NCI-H2029 treated with DMSO at 0.1 percent for 48 hours (cell line): ENCODE results near the gene HOXA1.

Experiments used
- DNase-seq: peaks from one replicate; lab custom pipeline; 2025; lab: John Stamatoyannopoulos, UW

The HOXA1 gene

DNA sequence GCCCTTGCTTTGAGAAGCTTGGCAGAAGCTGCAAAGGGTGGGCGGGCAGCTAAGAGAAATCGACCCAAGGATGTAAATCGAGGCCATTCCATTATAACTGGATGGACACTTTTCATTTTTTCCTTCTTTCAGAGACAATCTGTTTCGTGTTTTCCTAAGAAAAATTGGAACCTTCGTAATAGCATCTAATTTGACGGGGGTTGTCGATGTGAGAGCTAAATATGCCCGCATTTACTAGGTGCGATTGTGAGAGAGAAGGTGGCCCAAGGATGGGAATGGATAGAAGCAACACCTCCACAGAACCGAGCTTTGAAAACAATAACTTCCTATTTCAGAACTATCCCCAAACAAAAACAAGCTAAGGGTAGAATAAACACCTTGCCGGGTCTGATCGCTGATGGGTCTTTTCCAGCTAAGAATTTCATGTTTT lies 35.6 kb upstream of the HOXA1 start:
- no peak for DNase-seq

DNA sequence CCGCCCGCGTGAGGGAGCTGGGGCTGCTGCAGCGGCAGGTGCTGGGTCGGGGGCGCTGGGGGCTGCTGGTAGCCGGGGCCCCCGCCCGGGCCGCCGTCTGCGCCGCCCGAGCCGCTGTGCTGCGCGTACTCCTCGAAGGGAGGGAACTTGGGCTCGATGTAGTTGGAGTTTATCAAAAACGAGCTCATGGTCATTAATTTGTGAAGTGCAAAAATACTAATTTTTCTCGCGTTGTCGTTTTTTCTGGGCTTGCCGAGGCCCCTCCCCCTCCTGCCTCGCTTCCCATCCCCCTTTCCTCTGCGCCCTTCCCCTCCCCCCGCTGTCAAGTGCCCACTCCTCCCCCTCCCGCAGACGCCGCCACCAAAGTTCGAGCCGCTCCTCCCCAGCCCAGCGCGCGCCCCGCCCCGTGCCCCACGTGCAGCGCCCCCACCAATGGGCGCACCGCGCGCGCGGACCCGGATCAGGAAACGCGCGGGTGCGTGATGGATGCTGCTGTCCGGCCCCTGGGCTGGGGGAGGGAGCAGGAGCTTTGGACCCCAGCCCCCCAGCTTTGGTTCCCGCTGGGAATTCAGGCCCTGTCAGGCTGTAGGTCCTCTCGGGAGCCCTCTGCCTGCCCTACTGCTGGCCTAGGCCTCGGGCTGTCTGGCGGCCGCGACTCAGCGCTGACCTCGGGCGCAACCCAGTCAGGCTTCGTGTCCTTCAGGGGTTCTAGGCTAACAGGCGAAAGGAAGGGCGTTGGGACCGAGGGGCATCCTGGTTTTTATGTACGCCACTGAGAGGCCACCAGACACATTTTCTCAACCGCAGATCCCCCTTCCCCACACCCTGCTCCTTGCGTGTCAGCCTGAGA lies 35.0 kb upstream of the HOXA1 start, which contains the start of gene HOXA4:
Gene HOXA4 (minus strand): TSS at position 218 of the 850 bp plus-strand sequence. CDS start 24 bp downstream, at position 194.
- DNase-seq, result no peak

DNA sequence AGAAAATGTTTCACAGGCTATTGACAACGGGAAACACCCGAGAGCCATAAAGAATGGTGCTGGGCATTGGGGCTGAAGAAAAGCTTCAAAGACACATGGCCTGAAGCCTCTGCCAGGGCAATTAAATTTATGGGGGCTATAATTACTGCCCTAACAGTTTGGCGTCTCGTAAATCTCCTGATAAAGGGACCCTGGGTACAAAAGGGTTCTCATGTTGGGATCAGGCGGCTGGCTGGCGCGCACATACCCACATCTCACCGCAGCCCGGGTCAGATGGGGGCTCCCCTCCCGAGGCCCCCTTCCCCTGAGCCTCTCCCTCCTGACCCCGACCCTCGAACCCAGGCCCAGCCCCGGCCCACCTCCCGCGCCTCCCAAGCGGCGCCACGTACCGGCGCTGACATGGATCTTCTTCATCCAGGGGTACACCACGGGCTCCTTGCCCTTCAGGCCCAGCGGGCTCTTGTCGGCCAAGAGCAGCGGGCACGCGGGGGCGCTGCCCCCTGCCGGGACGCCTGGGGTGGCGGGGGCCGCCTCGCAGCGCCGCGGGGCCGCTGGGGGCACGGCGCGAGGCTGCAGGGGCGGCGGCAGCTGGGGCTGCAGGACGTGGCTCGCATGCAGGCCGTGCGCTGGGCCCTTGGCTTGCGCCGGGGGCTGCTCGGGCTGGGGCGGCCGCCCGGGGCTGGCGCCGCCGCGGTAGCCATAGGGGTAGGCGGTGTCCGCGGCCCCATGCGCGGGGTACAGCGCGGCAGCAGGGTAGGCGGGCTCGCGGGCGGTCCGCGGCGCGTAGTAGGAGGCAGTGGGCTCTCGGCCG lies 34.1 kb upstream of the HOXA1 start:
- DNase-seq, result no peak

DNA sequence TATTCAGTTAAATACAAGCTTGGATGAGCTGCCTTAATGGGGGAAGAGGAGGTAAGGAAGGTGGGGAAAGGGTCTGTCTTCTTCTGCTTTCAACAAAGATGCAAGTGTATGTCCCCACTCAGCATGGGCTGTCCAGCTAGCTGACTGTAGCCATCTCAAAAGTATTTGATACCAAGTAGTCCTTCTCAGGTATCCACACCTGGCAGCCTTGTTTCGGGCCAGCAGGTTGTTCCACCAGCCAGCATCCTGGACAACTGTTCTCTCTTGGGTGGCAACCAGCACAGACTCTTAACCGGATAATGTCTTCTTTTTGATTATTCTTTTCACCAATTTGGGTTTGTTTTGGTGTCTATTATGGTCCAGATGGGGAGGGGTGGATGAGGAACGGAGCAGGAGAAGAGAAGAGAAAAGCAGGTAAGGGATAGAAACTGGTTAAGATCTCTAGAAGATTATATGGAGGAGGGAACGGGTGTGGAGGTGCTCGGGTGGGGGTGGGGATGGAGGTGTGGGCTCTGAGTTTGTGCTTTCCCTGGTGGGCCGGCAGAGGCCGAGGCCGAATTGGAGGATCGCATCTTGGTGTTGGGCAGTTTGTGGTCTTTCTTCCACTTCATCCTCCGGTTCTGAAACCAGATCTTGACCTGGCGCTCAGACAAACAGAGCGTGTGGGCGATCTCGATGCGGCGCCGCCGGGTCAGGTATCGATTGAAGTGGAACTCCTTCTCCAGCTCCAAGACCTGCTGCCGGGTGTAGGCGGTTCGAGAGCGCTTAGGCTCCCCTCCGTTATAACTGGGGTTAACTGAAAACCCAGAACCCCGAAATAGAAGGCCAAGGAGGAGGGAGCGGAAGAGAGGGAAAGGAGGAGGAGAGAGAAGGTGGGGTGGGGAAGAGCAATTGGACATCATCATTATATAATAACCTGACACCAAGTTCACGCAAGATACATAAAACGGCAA lies 33.3 kb upstream of the HOXA1 start:
- no peak for DNase-seq

DNA sequence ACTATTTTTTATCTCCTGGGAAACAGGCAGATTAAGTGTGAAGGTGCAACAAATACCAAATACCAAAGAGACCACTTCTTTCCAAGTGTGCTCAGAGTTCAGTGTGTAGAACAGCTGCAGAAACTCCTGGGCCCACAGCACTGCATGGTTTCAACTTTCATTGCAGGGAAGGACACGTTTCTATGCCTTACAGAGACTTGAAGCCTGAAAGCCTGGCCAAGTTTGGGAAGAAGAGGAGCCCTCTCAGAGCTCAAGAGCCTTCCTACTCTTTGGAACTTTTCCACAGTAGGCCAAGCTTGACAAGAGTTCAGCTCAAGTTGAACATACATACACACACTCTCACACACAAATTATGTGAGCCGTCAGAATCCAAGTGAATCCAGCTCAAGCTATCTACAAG lies 32.2 kb upstream of the HOXA1 start:
- no peak for DNase-seq

DNA sequence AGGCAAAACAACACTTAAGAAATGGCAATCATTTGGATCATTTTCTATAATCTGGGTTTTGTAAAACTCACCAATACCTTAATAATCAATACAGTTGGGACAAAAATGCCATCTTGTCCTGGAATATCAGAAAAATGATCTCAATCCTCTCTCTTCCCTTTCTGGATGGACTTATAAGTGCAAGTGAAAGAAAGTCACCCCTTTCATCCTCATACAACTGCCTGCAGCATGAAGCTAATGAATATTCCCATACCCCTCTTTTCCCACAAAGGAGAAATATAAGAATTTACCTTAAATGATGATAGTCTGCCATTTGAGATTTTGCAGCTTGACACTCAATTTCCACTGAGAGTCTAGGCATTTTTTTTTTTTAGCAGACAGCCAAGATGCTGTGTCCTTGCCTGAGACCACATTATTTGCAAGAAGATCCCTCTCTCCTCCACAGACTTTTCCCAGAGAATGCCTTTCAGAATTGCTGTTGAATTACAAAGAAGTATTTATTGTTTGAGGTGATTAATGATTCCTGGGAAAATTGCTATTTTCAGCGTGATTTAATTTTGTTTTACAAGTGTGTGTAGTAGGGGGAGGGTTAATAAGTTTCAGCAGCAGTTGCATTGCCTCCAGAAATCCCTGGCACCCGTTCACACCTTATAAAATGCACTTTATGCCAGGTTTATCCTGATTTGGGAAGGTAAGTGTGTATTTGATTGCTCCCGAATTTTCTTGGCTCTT lies 31.0 kb upstream of the HOXA1 start:
- DNase-seq, result no peak

DNA sequence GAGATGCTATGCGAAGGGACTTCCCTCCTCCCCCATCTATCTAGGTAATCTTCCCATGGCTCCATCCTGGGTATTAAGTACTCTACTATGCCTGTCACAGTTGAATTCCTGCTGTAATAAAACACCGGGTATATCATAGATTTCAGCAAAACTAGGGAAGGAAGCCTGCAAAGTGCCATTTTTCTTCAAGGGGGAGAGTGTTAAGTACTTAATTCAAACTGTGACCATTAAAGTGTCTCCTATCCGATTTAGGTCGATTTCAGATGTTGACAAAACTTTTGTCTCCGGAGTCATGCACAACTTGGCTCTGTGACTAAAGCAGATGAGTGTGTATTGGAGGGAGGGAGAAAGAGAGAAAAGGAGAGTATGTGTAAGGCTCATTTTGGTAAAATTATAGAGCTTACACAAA lies 30.2 kb upstream of the HOXA1 start:
- DNase-seq, result no peak

DNA sequence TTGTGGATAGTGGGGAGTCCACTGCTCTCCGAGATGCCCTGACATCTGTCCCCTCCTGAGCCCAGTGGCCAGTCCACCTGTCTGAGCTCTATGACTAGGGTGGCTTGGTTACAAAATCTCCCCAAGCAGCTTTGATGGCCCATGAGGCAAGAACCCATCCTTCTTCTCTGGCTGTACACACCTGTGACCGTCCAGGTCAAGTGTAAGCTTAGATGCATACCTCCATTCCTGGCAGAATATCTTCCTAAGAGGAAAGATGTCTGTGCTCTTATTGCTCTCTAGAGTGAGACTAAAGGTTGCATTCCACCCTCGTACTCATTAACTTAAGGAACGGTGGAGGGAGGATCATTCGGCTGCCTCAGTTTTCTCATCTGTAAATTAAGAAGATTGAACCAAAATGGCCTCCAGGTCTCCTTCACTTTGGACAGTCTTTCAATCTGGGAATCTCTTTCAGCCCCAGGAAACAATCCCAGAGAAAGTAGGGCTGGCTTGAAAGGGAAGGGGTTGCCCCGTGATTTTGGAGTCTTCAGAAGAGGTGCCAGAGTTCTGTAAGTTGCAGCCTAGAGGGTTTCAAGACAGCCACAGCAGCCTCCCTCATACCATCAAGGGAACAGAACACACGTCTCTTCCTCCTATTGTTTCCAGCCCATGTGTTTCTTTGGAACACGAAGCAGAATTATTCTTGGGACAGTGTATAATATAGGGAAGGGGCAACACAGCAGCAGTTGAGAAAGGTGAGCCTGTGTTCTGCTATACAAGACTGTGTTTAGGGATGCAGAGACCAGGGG lies 29.3 kb upstream of the HOXA1 start:
- DNase-seq, result no peak

DNA sequence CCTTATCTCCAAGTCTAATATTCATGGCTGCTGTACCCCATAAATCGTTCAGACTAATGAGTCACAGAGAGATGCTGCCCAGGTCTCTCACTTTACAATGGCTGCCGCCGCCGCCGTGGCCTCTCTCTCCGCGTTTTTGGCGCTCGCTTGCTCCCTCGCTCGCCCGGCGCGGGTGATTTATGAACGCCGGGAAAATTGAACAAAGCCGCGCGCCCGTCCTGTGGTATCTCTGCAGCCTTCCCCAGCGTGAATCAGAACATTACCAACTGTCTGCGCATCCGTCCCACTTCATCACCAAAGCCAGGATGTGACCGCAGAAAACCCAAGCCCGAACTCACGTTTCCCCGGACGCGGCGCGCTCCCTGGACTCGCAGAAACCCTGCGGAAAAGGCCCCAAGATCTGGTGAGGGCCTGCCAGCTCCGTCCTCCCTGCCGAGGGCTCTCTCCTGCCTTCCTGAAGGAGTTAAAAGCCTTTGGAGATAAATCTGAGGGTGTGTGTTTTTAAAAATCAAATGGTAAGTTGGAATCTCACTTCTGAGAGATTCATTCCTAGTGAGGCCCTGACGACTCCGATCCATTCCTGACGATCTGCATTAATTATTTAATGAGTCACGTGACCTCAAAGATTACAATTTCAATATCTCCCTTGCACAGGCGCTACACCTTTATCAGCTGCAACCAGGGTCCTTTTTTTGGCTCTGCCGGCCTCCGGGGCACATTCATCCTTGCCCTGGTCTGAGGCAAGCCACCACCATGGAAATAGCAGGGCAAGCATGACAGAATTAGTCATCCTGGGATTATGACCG lies 28.5 kb upstream of the HOXA1 start:
- DNase-seq, result no peak

DNA sequence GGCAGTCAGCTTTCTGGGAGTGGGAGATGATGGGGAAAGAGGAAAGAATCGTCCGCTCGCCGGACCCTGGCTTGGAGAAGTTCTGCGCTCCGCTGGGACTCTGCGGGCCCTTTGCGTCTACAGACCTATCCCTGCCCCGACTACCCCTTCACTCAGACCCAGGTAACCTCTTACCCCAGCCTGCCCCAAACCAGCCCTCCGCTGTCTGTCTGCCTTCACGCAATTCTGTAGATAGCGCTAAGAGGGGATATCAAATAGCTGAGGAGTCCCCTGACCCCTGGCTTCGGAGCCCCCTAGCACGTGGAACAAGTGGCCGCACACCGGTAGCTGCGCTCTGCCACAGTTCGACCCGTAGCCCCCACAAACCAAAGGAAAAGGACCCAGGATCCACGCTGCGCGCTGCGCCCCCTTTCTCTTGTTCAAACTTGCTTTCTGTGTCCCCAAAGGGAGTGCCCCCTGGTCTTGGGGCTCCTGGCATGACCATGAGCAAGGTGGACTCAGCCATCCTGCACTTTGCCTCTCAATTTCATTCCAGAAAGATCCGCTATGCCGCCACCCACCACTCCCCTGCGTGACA lies 27.8 kb upstream of the HOXA1 start:
- DNase-seq, result no peak

DNA sequence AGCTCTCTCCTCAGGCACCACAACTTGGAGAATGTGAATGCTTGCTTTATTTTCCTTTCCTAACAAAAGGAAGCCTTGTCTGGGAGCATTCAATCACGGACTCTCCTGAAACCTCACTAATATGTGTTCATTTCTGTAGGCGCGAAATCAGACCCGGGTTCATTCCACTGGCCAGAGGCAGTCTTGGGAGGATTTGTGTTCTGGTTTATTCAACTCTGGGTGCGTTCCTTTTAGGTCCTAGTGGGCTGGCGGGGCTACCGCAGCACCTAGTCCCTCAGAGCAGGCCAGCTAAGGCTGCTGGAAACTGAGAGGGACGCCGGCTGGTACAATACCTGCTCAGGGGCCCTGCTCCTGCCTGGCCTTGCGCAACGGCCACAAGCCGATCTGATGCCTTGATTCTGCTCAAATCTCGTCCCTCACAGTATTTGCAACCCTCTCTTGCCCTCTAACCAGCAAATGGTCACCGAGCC lies 27.2 kb upstream of the HOXA1 start:
- DNase-seq, result no peak

DNA sequence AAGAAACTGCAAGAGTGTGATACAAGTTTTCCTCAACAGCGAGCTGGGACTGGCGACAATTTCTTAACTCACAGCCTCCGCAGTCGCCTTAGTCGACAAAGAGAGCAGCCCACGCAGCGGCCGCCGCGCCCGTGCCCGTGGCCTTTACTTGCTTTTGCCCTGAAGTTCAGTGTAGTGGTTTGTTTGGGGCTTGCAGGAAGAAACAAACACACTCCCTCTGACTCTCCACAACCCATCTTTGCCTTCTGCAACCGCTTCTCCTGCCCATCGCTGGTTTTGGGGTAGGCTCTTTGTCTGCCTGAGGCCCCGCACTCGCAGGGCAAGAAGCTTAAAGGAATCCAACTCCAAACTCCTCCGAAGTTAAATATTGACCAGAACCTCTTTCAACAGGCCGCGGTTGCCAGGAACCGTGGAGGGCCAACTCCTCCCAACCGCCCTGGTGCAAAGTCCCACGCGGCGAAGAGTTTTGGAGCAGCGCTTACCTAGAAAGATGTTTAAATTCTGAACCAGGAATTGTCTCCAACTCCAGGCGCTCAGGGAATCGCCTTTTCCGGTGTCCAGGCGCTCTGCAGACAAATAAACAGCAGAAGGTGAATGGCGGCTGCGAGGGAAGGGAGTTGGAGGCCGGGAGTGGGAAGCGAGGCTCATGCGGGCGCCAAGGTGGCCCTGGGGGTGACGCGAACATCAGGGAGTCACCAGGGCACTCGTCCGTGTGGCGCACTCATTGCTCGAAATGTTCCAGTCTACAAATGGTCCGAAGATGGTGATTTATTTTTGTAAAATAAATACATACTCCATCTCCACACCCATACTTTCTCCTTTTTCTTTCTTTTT lies 26.5 kb upstream of the HOXA1 start:
- DNase-seq, result no peak

DNA sequence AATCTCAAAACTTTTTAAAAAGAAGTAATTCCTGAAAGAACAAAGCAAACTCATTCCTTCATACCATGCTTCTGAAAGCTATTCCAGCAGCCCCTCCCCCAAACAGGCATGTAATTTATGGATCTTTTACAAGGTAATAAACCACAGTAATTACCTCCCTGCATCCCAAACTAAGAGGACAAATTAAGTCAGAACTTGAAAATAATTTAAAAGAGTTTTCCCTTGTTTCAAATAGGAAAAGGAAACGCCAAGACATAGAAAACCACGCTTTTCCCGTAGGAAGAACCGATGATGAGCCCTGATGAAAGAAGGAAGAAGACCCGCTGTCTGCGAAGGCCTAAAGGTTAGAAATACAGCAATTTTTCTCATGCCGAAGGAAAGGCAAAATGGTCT lies 25.9 kb upstream of the HOXA1 start:
- DNase-seq, result no peak

DNA sequence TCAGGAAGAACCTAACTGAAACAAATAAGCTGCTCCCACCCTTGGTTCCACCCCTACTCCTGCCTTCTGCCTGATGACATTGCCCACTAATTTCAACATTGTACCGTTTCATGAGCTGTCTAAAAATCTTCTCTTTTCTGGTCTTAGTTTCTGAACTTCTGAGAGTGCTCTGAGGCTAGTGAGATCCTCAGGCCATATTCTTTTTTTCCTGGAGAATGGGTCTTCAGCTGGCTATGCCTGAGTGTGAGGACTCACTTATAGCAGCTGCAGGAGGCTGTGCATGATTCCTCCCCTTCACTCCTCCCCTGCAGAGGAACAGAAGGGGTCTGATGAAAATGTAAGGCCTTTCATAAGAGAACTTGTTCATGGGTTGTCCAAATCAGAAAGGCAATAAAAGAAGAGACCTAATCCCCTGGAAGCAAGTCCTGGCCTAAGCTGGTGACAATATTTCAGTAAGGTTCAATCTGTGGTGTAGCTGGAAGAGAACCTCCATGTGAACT lies 23.7 kb upstream of the HOXA1 start:
- no peak for DNase-seq

DNA sequence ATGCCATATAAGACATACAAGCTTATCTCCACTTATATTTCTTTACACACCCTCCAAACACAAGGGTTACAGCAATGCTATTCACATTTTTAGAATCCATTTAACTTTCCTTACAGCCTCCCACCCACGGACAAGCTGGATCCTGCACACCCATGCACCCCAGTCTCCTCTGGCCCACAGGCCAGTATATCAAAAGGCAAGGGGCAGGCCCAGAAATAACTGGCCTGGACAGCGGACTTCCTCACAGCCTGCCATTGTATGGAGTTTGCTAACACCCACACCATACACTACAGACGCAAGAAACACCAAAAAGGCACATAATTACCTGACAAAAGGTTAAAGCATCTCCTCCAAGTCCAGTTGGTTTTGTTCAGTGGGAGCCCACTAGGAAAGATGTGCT lies 22.8 kb upstream of the HOXA1 start:
- no peak for DNase-seq

DNA sequence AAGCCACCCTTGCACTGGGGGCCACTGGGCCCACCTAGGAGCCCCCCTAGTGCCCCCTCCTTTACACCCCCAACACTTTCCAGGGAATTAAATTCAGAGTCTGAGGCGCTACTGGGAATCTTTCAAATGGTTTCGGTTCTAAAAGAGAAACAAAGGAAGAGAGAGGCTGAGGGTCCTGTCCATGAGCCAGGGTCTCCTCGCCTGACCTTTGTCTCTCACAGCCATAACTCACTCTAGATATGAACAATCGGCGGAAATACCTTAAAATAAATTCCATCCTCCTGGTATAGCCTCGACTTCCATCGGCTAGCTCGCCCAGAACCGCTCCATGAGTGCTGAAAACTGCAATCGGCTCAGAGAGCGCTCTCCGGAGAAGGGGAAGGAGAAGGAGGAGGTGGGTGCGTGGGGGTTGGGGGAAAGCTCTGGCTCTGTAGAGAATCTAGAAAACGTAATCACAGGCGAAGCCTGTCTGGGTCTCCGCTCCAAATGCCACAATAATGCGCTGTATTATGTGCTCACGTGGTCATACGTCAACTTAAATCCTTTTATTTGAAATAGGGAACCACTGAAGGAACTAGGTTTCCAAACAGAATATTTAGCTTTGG lies 22.2 kb upstream of the HOXA1 start:
- no peak for DNase-seq
